Measurements from ENCODE around the gene C11orf68. TPM values are rescaled to one million over a fixed set of nuclear protein-coding genes. Genes with fewer than 3 reads are reported as not detected.

The C11orf68 gene
- total RNA-seq, 1 donor from 2014 or later: 28.6 TPM

- no peaks in the 10 kb centered on the region for H3K9me3 Mint-ChIP-seq (ENCODE audit: low read depth)
- no peak for TF ChIP-seq CTCF (IDR thresholded peaks at IDR 0.05; ENCODE audit: unreplicated experiment)
Measured at GRCh38 chr11:65891219-65892136, 27.4 kb downstream of the C11orf68 start.

GRCh38 chr11:65890324-65891218 is 28.3 kb downstream of the C11orf68 start, which contains the start of gene CCDC85B:
TSS of gene CCDC85B (plus strand) at chr11:65890673. CDS start at chr11:65890784, 111 bp downstream.
- peak within 1 kb of the TSS; percentile 98 for H3K4me3 Mint-ChIP-seq (ENCODE audit: low read depth)
- H3K27ac Mint-ChIP-seq: peak within 1 kb of the TSS; percentile 93
- peak; percentile 49 for TF ChIP-seq CTCF (IDR thresholded peaks at IDR 0.05; ENCODE audit: unreplicated experiment)
- peak; percentile 87 for DNase-seq (ENCODE audit: low spot score, unreplicated experiment)
- peaks cover 35% of the 10 kb centered on the region for H3K4me1 Mint-ChIP-seq (ENCODE audit: low read depth)
- peaks cover 1% of the 10 kb centered on the region for H3K36me3 Mint-ChIP-seq (ENCODE audit: insufficient read depth)
- peaks cover 24% of the 10 kb centered on the region for H3K27me3 Mint-ChIP-seq
- H3K9me3 Mint-ChIP-seq (ENCODE audit: low read depth): no peaks in the 10 kb centered on the region

More at GRCh38 chr11:65891219-65892136, 27.4 kb downstream of the C11orf68 start:
- no peak for DNase-seq (ENCODE audit: low spot score, unreplicated experiment)
- peaks cover 1% of the 10 kb centered on the region for H3K36me3 Mint-ChIP-seq (ENCODE audit: insufficient read depth)
- H3K4me1 Mint-ChIP-seq (ENCODE audit: low read depth): peaks cover 34% of the 10 kb centered on the region
- H3K27ac Mint-ChIP-seq: no peak overlapping the region
- peaks cover 33% of the 10 kb centered on the region for H3K27me3 Mint-ChIP-seq
- peak overlapping the region; percentile 63 for H3K4me3 Mint-ChIP-seq (ENCODE audit: low read depth)

DNA sequence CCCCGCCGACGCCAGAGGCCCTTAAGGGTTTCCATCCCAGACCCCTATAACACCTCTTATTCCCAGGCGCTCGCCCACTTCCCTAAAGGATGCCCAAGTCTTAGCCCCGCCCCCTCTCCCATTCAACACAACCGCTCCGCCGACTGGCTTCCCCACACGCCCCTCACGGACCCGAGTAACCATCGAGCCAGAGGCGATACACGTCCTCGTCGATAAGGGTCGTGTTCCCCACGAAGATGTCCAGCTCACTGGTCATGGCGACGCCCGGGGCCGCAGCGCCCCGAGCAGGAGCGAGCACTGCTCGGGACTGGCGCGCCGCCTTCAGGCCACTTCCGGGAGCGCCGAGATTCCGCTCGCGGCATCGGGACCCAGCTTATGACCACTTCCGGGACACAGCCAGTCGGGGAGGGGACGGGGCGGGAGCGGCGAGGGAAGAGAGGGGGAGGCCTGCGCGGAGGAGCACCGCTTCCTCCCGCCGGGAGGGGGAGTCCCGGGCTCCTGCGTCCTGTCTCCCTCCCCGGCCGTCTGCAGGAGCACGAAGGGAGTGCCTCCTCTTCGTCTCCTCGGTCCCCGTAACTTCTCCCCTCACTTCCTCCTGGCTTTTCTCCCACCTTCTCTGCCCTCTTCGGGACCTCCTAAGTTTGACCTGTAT is 30.6 kb downstream of the C11orf68 start, which contains the start of gene FIBP:
FIBP (minus strand) TSS at position 309 of the 652 bp plus-strand sequence; CDS start at position 256, 53 bp downstream.
- H3K27ac Mint-ChIP-seq: peak within 1 kb of the TSS; percentile 99
- peak within 1 kb of the TSS; percentile 98 for H3K4me3 Mint-ChIP-seq (ENCODE audit: low read depth)
- peak; percentile 98 for DNase-seq (ENCODE audit: low spot score, unreplicated experiment)
- peak; percentile 71 for TF ChIP-seq CTCF (IDR thresholded peaks at IDR 0.05; ENCODE audit: unreplicated experiment)
- H3K27me3 Mint-ChIP-seq: peaks cover 19% of the 10 kb centered on the region
- peaks cover 6% of the 10 kb centered on the region for H3K36me3 Mint-ChIP-seq (ENCODE audit: insufficient read depth)
- no peaks in the 10 kb centered on the region for H3K9me3 Mint-ChIP-seq (ENCODE audit: low read depth)
- peaks cover 35% of the 10 kb centered on the region for H3K4me1 Mint-ChIP-seq (ENCODE audit: low read depth)

- no peaks in the 10 kb centered on the region for H3K9me3 Mint-ChIP-seq (ENCODE audit: low read depth)
- peak overlapping the region; percentile 99 for H3K27ac Mint-ChIP-seq
- H3K36me3 Mint-ChIP-seq (ENCODE audit: insufficient read depth): peaks cover 6% of the 10 kb centered on the region
- H3K4me1 Mint-ChIP-seq (ENCODE audit: low read depth): peaks cover 35% of the 10 kb centered on the region
- H3K27me3 Mint-ChIP-seq: peaks cover 18% of the 10 kb centered on the region
- DNase-seq (ENCODE audit: low spot score, unreplicated experiment): no peak
- peak overlapping the region; percentile 98 for H3K4me3 Mint-ChIP-seq (ENCODE audit: low read depth)
- TF ChIP-seq CTCF (IDR thresholded peaks at IDR 0.05; ENCODE audit: unreplicated experiment): no peak
Measured at GRCh38 chr11:65887723-65888162, 31.1 kb downstream of the C11orf68 start.

All from progenitor cell of endocrine pancreas (in vitro differentiated cells).